Endothelial cell of umbilical vein (primary cell): ENCODE data around the gene EIF2B1. TPM values are rescaled to one million over a fixed set of nuclear protein-coding genes. Genes with fewer than 3 reads are reported as not detected.

Experiments used
- BruUV-seq: library from RNA; stranded (reverse); fragments of 400-500 nt; replicated peaks from 2 replicates; lab custom pipeline; 2021; lab: Mats Ljungman, UMichigan
- CTCF ChIA-PET: fragments of 300-600, 350-600 bp; sonication (Branson Sonifier 250); formaldehyde crosslinking; loops from one replicate; lab custom pipeline; 2021; ENCODE audit warnings: antibody characterized with exemption, inconsistent platforms; lab: Charles Lee
- POLR2A ChIA-PET: fragments of 300-600, 350-600 bp; sonication (Branson Sonifier 250); formaldehyde crosslinking; loops from one replicate; lab custom pipeline; 2021; ENCODE audit warnings: antibody characterized with exemption, inconsistent platforms; lab: Charles Lee
- DNase-seq: peaks from one replicate; pipeline ENCODE4 v3.0.0-alpha.2; 2011; ENCODE audit warnings: low read depth, low spot score
- FAIRE-seq: peaks from 2 replicates; lab custom pipeline; 2011; peaks lifted over from hg19 to GRCh38; lab: Jason Lieb, UNC
- H2AFZ ChIP-seq: 2 replicates; pipeline ENCODE4 v1.6.0; 2012; ENCODE audit warnings: low read depth, low read length, control low read depth, inconsistent platforms
- H3K27ac ChIP-seq: 2 replicates; pipeline ENCODE4 v1.5.1; 2011; ENCODE audit warnings: low read depth, mild to moderate bottlenecking, control low read depth, low read length, moderate library complexity; ENCODE audit not compliant: insufficient read depth
- H3K27me3 ChIP-seq, 2 experiments: 2 replicates each; pipeline versions ENCODE4 v1.6.0 to v1.6.1; 2011; ENCODE audit warnings: low read length in 2 of 2, mixed read lengths in 1 of 2; ENCODE audit not compliant: control insufficient read depth in 2 of 2, insufficient read depth in 2 of 2
- H3K36me3 ChIP-seq, 2 experiments: 2 replicates in 1 of 2; 3 replicates in 1 of 2; pipeline ENCODE4 v1.5.1; 2011; ENCODE audit warnings: low read length in 2 of 2, mild to moderate bottlenecking in 1 of 2, moderate library complexity in 1 of 2; ENCODE audit not compliant: control insufficient read depth in 2 of 2, insufficient read depth in 2 of 2; ENCODE audit errors: extremely low read depth in 1 of 2
- H3K4me1 ChIP-seq: 3 replicates; pipeline ENCODE4 v1.5.1; 2011; ENCODE audit warnings: mild to moderate bottlenecking, low read length; ENCODE audit not compliant: control insufficient read depth, insufficient read depth; ENCODE audit errors: extremely low read depth
- H3K4me2 ChIP-seq: 2 replicates; pipeline ENCODE4 v1.6.1; 2011; ENCODE audit warnings: low read length, control low read depth, mixed read lengths; ENCODE audit not compliant: insufficient read depth
- H3K4me3 ChIP-seq, 3 experiments: fragments of 200-600 bp in 1 of 3; sonication (generic), shearing (Covaris generic) in 1 of 3; replicated peaks in 1 of 3; 2 replicates each; pipeline ENCODE4 v1.5.1; 2011 to 2016; ENCODE audit warnings: control low read depth in 3 of 3, low read length in 3 of 3, mild to moderate bottlenecking in 2 of 3, inconsistent platforms in 1 of 3, low read depth in 1 of 3, moderate library complexity in 1 of 3; ENCODE audit not compliant: insufficient read depth in 1 of 3
- H3K79me2 ChIP-seq: 2 replicates; pipeline ENCODE4 v1.6.0; 2012; ENCODE audit warnings: low read length, inconsistent platforms; ENCODE audit not compliant: control insufficient read depth, insufficient read depth
- H3K9ac ChIP-seq: replicated peaks from 2 replicates; pipeline ENCODE3; 2011; ENCODE audit warnings: low read length, control low read depth; ENCODE audit not compliant: insufficient read depth; ENCODE audit errors: extremely low read depth
- H3K9me1 ChIP-seq: replicated peaks from 3 replicates; pipeline ENCODE4 v1.6.0; 2011; ENCODE audit warnings: mild to moderate bottlenecking, low read length; ENCODE audit not compliant: control insufficient read depth, insufficient read depth; ENCODE audit errors: extremely low read depth
- H3K9me3 ChIP-seq: replicated peaks from 2 replicates; pipeline ENCODE4 v1.5.1; 2012; ENCODE audit warnings: low read length, inconsistent platforms; ENCODE audit not compliant: control insufficient read depth, insufficient read depth
- H4K20me1 ChIP-seq: replicated peaks from 2 replicates; pipeline ENCODE3; 2011; ENCODE audit warnings: mild to moderate bottlenecking, low read length; ENCODE audit not compliant: control insufficient read depth, insufficient read depth; ENCODE audit errors: extremely low read depth
- EZH2 ChIP-seq: IDR thresholded peaks from 2 replicates; pipeline ENCODE4 v1.6.1; 2012; ENCODE audit warnings: borderline replicate concordance, low read depth, mild to moderate bottlenecking, moderate library complexity, low read length, inconsistent platforms; ENCODE audit not compliant: severe bottlenecking
- FOS ChIP-seq: IDR thresholded peaks from 2 replicates; pipeline ENCODE4 v1.6.1; 2011; ENCODE audit warnings: mild to moderate bottlenecking, low read length, moderate library complexity, borderline replicate concordance; ENCODE audit not compliant: insufficient read depth
- GATA2 ChIP-seq: IDR thresholded peaks from 2 replicates; pipeline ENCODE4 v1.7.0; 2011; ENCODE audit warnings: low read depth, mild to moderate bottlenecking, moderate library complexity, mixed read lengths, low read length; ENCODE audit not compliant: insufficient read length, insufficient read depth
- JUN ChIP-seq: IDR thresholded peaks from 2 replicates; pipeline ENCODE4 v1.6.1; 2011; ENCODE audit warnings: borderline replicate concordance, low read depth; ENCODE audit not compliant: insufficient read length, insufficient read depth
- MYC ChIP-seq: IDR thresholded peaks from one replicate; pipeline ENCODE4 v1.6.1; 2011; ENCODE audit warnings: mild to moderate bottlenecking, low read depth, low read length
- POLR2A ChIP-seq: IDR thresholded peaks from 2 replicates; pipeline ENCODE4 v1.6.1; 2012; ENCODE audit warnings: low read depth, mild to moderate bottlenecking, control low read depth, low read length
- POLR2AphosphoS5 ChIP-seq: IDR thresholded peaks from 2 replicates; pipeline ENCODE4 v1.6.1; 2012; ENCODE audit warnings: low read depth, mild to moderate bottlenecking, control low read depth, low read length, moderate library complexity; ENCODE audit not compliant: insufficient read depth
- dilution Hi-C: fragments of 300-500 bp; cut with MboI; formaldehyde crosslinking; loops from one replicate; pipeline ENCODE4 v1.15.0; 2019; ENCODE audit warnings: low sequenced_read_pairs; ENCODE audit not compliant: extremely low pct_ligation_motif_present
- intact Hi-C: fragments of 100-400 bp; cut with micrococcal nuclease; formaldehyde crosslinking; loops from one replicate; pipeline ENCODE4 v1.10.0; 2022
- polyA plus RNA-seq, 4 experiments: library from polyadenylated mRNA; depleted of rRNA in 3 of 4; stranded (reverse) in 3 of 4; unstranded in 1 of 4; fragments of >200 nt; gene quantifications; 2 replicates each; pipeline versions ENCODE4 v1.2.1 to v1.2.3, GENCODE V29; 2011 to 2012; ENCODE audit warnings: missing spikeins in 1 of 4
- total RNA-seq: library from RNA; stranded (reverse); gene quantifications from 2 replicates; pipeline ENCODE4 v1.2.3, GENCODE V29; 2021
- TF ChIP-seq, protein P1 (sequence below), 2 donors: IDR thresholded peaks; 1 replicate in 1 of 2; 2 replicates in 1 of 2; pipeline ENCODE4 v1.5.1; 2011; ENCODE audit warnings: low read length in 2 of 2, mild to moderate bottlenecking in 2 of 2, moderate library complexity in 2 of 2, control low read depth in 1 of 2, inconsistent platforms in 1 of 2, low read depth in 1 of 2; ENCODE audit not compliant: insufficient read depth in 1 of 2; ENCODE audit errors: extremely low read depth in 1 of 2
- TF ChIP-seq, protein P2 (sequence below): IDR thresholded peaks from 2 replicates; pipeline ENCODE4 v1.6.1; 2011; ENCODE audit not compliant: insufficient read depth, insufficient read length

The EIF2B1 gene
- total and polyA plus RNA-seq, 2 donors (not counting 3 experiments of a cell fraction or from before 2014, with no cell fraction given): 32.6 to 61.8 TPM

DNA sequence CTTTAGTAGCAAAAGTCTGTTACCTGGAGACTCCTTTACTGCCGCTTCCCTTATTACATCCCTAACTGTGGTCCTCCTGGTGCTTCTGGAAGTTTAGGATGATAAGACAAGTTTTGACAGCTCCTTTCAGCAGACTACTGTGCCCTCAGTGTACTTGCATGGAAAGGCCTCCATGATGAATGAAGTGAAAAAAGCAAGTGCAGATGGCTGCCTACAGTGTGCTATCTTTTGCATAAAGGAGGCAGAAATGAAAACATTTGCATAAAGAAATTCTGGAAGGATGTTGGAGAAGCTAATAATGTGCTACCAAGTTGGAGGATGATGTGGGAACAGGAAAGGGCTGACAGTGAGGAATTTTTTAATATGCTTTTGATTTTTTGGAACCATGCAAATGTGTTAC lies 42.0 kb upstream of the EIF2B1 start:
- no peaks in the 10 kb centered on the region for H4K20me1 ChIP-seq
- H2AFZ ChIP-seq: no peak overlapping the region
- H3K9ac ChIP-seq: no peak overlapping the region
- intact Hi-C loops (no loop called here), dilution Hi-C loops (no loop called here)
- no peak for FAIRE-seq
- ChIA-PET POLR2A (no interaction called here), CTCF (no interaction called here)
- no peak overlapping the region for H3K4me2 ChIP-seq
- no peaks in the 10 kb centered on the region for H3K9me3 ChIP-seq
- peaks cover 2% of the 10 kb centered on the region for H3K4me1 ChIP-seq
- no peaks in the 10 kb centered on the region for H3K9me1 ChIP-seq
- H3K4me3 ChIP-seq: no peak overlapping the region
- TF ChIP-seq POLR2AphosphoS5 (no peak), FOS (no peak), JUN (no peak), POLR2A (no peak), EZH2 (no peak)
- TF ChIP-seq, protein P1, sequence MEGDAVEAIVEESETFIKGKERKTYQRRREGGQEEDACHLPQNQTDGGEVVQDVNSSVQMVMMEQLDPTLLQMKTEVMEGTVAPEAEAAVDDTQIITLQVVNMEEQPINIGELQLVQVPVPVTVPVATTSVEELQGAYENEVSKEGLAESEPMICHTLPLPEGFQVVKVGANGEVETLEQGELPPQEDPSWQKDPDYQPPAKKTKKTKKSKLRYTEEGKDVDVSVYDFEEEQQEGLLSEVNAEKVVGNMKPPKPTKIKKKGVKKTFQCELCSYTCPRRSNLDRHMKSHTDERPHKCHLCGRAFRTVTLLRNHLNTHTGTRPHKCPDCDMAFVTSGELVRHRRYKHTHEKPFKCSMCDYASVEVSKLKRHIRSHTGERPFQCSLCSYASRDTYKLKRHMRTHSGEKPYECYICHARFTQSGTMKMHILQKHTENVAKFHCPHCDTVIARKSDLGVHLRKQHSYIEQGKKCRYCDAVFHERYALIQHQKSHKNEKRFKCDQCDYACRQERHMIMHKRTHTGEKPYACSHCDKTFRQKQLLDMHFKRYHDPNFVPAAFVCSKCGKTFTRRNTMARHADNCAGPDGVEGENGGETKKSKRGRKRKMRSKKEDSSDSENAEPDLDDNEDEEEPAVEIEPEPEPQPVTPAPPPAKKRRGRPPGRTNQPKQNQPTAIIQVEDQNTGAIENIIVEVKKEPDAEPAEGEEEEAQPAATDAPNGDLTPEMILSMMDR (IDR thresholded peaks at IDR 0.05; ENCODE audit: extremely low read depth in 1 of 2, insufficient read depth in 1 of 2, low read depth in 1 of 2, low read length in 2 of 2): no peak
- no TSS peak for BruUV-seq
- no peak overlapping the region for H3K27ac ChIP-seq
- H3K79me2 ChIP-seq: no peaks in the 10 kb centered on the region
- DNase-seq: no peak
- no peaks in the 10 kb centered on the region for H3K27me3 ChIP-seq
- peaks cover 0 to 2% of the 10 kb centered on the region in 2 experiments for H3K36me3 ChIP-seq

DNA sequence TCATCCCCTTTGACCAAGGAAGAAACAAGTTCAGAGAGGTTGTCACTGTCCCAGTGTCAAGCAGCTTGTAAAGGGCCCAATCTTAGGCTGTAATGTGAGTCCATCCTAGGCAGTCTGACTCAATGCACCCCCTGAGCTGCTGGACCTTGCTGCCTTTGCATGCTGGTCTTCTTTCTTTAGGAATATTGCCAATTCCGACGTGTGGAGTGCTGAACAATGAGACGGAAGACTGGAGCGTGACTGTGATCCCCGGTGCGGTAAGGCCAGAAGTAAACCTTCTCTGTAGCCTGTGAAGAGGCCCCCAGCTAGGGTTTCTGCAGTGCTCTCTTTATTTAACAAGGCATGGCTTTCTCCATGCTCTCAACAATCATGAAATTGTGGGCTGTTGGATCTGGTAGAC lies 38.4 kb upstream of the EIF2B1 start:
- ChIA-PET CTCF (interaction anchor here (0.8 to 1.3 kb wide), 2 partner anchors 10 to 16 kb away, joined by 3 to 4 read pairs; no protein-coding TSS in a partner anchor), POLR2A (interaction anchor here (1.4 kb wide), 1 partner anchor 38 kb away, joined by 3 read pairs; no protein-coding TSS in a partner anchor)
- DNase-seq (no peak), FAIRE-seq (no peak)
- Histone ChIP-seq H3K9ac (no peak overlapping the region), H2AFZ (peak overlapping the region; percentile 95), H3K36me3 (no peaks in the 10 kb centered on the region), H4K20me1 (no peaks in the 10 kb centered on the region), H3K27me3 (no peaks in the 10 kb centered on the region), H3K9me3 (no peaks in the 10 kb centered on the region), H3K4me3 (no peak overlapping the region), H3K9me1 (no peaks in the 10 kb centered on the region), H3K79me2 (no peaks in the 10 kb centered on the region), H3K27ac (no peak overlapping the region), H3K4me2 (peak overlapping the region; percentile 80), H3K4me1 (peaks cover 2% of the 10 kb centered on the region)
- no peak for TF ChIP-seq EZH2
- TF ChIP-seq, protein P1 (IDR thresholded peaks at IDR 0.05; ENCODE audit: extremely low read depth in 1 of 2, insufficient read depth in 1 of 2, low read depth in 1 of 2, low read length in 2 of 2): no peak
- TF ChIP-seq GATA2: no peak
- TF ChIP-seq FOS: no peak
- TF ChIP-seq JUN: no peak
- no peak for TF ChIP-seq MYC
- no peak for TF ChIP-seq POLR2AphosphoS5
- TF ChIP-seq POLR2A: no peak
- TF ChIP-seq, protein P2, sequence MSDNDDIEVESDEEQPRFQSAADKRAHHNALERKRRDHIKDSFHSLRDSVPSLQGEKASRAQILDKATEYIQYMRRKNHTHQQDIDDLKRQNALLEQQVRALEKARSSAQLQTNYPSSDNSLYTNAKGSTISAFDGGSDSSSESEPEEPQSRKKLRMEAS: no peak
- dilution Hi-C loops (no loop called here), intact Hi-C loops (no loop called here)
- BruUV-seq: no TSS peak
